Gastrocnemius medialis (tissue), 4 donors: Measurements from ENCODE around the gene LARP1.
"Not testable (repeated sequence)": the region's sequence is repeated elsewhere in the genome, so short reads cannot be mapped to it uniquely, and the experiment has no call there.

Source experiments
- POLR2A ChIP-seq, 2 donors: fragments of 450-650 bp; IDR thresholded peaks; one replicate each; pipeline ENCODE4 v1.6.1; 2017; ENCODE audit warnings: antibody characterized with exemption in 2 of 2, mild to moderate bottlenecking in 2 of 2, moderate library complexity in 2 of 2
- TF ChIP-seq, protein P1 (sequence below), 5 experiments: fragments of 450-650 bp in 3 of 5; fragments of 200-600 bp in 2 of 5; sonication (generic) in 2 of 5; IDR thresholded peaks in 4 of 5; conservative IDR thresholded peaks in 1 of 5; 1 replicate in 4 of 5; 2 replicates in 1 of 5; pipeline ENCODE4 v1.5.1; 2016 to 2019; ENCODE audit warnings: antibody characterized with exemption in 5 of 5, mild to moderate bottlenecking in 3 of 5, moderate library complexity in 3 of 5

DNA sequence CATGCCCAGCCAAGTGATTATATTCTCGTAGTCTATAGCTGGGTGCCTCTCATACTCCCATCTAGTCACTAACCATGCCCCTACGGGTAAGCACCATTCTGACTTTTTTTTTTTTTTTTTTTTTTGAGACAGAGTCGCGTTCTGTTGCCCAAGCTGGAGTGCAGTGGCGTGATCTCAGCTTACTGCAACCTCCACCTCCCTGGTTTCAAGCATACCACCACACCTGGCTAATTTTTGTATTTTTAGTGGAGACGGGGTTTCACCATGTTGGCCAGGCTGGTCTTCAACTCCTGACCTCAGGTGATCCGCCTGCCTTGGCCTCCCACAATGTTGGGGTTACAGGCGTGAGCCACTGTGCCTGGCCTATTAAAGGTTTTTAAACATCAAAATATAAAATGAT, 24.4 kb upstream of the LARP1 start:
- not testable (repeated sequence) for TF ChIP-seq POLR2A (IDR thresholded peaks at IDR 0.05)
- TF ChIP-seq, protein P1, sequence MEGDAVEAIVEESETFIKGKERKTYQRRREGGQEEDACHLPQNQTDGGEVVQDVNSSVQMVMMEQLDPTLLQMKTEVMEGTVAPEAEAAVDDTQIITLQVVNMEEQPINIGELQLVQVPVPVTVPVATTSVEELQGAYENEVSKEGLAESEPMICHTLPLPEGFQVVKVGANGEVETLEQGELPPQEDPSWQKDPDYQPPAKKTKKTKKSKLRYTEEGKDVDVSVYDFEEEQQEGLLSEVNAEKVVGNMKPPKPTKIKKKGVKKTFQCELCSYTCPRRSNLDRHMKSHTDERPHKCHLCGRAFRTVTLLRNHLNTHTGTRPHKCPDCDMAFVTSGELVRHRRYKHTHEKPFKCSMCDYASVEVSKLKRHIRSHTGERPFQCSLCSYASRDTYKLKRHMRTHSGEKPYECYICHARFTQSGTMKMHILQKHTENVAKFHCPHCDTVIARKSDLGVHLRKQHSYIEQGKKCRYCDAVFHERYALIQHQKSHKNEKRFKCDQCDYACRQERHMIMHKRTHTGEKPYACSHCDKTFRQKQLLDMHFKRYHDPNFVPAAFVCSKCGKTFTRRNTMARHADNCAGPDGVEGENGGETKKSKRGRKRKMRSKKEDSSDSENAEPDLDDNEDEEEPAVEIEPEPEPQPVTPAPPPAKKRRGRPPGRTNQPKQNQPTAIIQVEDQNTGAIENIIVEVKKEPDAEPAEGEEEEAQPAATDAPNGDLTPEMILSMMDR (IDR thresholded peaks at IDR 0.05 in 4 of 5, conservative IDR thresholded peaks at IDR 0.05 in 1 of 5), result not testable (repeated sequence)
